Measurements from ENCODE around the gene FKBP1B. TPM values are rescaled to one million over a fixed set of nuclear protein-coding genes. Genes with fewer than 3 reads are reported as not detected.

The FKBP1B gene
- total and polyA plus RNA-seq, 2 donors (not counting 3 experiments of a cell fraction or from before 2014, with no cell fraction given): 12.9 to 40.2 TPM

- no peak overlapping the region for H2AFZ ChIP-seq (ENCODE audit: low read depth, low read length)
- peaks cover 6 to 11% of the 10 kb centered on the region in 2 experiments for H3K36me3 ChIP-seq (ENCODE audit: control insufficient read depth in 2 of 2, extremely low read depth in 1 of 2, insufficient read depth in 2 of 2, low read length in 2 of 2)
- dilution Hi-C loops (cut with MboI; ENCODE audit: extremely low pct_ligation_motif_present, low sequenced_read_pairs) (no loop called here), intact Hi-C loops (cut with micrococcal nuclease) (no loop called here)
- no peak overlapping the region for H3K4me2 ChIP-seq (ENCODE audit: insufficient read depth, low read length)
- TF ChIP-seq CTCF (IDR thresholded peaks at IDR 0.05; ENCODE audit: extremely low read depth in 1 of 2, insufficient read depth in 1 of 2, low read depth in 1 of 2, low read length in 2 of 2): no peak
- no peak for TF ChIP-seq GATA2 (IDR thresholded peaks at IDR 0.05; ENCODE audit: insufficient read depth, insufficient read length, low read depth, low read length)
- DNase-seq (ENCODE audit: low read depth, low spot score): no peak
- H3K9ac ChIP-seq (replicated peaks; ENCODE audit: extremely low read depth, insufficient read depth, low read length): no peak overlapping the region
- BruUV-seq (replicated peaks): no TSS peak
- H3K79me2 ChIP-seq (ENCODE audit: control insufficient read depth, insufficient read depth, low read length): peaks cover 37% of the 10 kb centered on the region
- H3K4me3 ChIP-seq (replicated peaks in 1 of 3; ENCODE audit: insufficient read depth in 1 of 3, low read depth in 1 of 3, low read length in 3 of 3): no peak overlapping the region
- H3K9me3 ChIP-seq (replicated peaks; ENCODE audit: control insufficient read depth, insufficient read depth, low read length): no peaks in the 10 kb centered on the region
- H3K9me1 ChIP-seq (replicated peaks; ENCODE audit: control insufficient read depth, extremely low read depth, insufficient read depth, low read length): no peaks in the 10 kb centered on the region
- ChIA-PET POLR2A (no interaction called here), CTCF (interaction anchor here (1.2 to 2.2 kb wide), 3 partner anchors 12 to 145 kb away, joined by 3 to 9 read pairs (median 6); partner anchors contain the start of genes ATAD2B, TP53I3 and WDCP)
- no peaks in the 10 kb centered on the region for H3K27me3 ChIP-seq (ENCODE audit: control insufficient read depth in 2 of 2, insufficient read depth in 2 of 2, low read length in 2 of 2)
- H3K27ac ChIP-seq (ENCODE audit: insufficient read depth, low read depth, low read length): no peak overlapping the region
- no peak for FAIRE-seq
- no peaks in the 10 kb centered on the region for H4K20me1 ChIP-seq (replicated peaks; ENCODE audit: control insufficient read depth, extremely low read depth, insufficient read depth, low read length)
- peaks cover 7% of the 10 kb centered on the region for H3K4me1 ChIP-seq (ENCODE audit: control insufficient read depth, extremely low read depth, insufficient read depth, low read length)
Observed at GRCh38 chr2:24072259-24072658, 22.7 kb downstream of the FKBP1B start.

- no TSS peak for BruUV-seq (replicated peaks)
- Histone ChIP-seq H3K9me1 (replicated peaks; ENCODE audit: control insufficient read depth, extremely low read depth, insufficient read depth, low read length) (no peaks in the 10 kb centered on the region), H3K4me1 (ENCODE audit: control insufficient read depth, extremely low read depth, insufficient read depth, low read length) (peaks cover 12% of the 10 kb centered on the region), H3K9me3 (replicated peaks; ENCODE audit: control insufficient read depth, insufficient read depth, low read length) (no peaks in the 10 kb centered on the region), H3K79me2 (ENCODE audit: control insufficient read depth, insufficient read depth, low read length) (peaks cover 37% of the 10 kb centered on the region), H3K27ac (ENCODE audit: insufficient read depth, low read depth, low read length) (no peak overlapping the region), H4K20me1 (replicated peaks; ENCODE audit: control insufficient read depth, extremely low read depth, insufficient read depth, low read length) (no peaks in the 10 kb centered on the region), H3K9ac (replicated peaks; ENCODE audit: extremely low read depth, insufficient read depth, low read length) (no peak overlapping the region), H3K36me3 (ENCODE audit: control insufficient read depth in 2 of 2, extremely low read depth in 1 of 2, insufficient read depth in 2 of 2, low read length in 2 of 2) (peaks cover 3 to 6% of the 10 kb centered on the region in 2 experiments), H2AFZ (ENCODE audit: low read depth, low read length) (no peak overlapping the region), H3K4me2 (ENCODE audit: insufficient read depth, low read length) (no peak overlapping the region), H3K27me3 (ENCODE audit: control insufficient read depth in 2 of 2, insufficient read depth in 2 of 2, low read length in 2 of 2) (no peaks in the 10 kb centered on the region), H3K4me3 (replicated peaks in 1 of 3; ENCODE audit: insufficient read depth in 1 of 3, low read depth in 1 of 3, low read length in 3 of 3) (no peak overlapping the region)
- CTCF ChIA-PET: interaction anchor here (1.7 to 2.2 kb wide), 2 partner anchors 10 to 147 kb away, joined by 6 to 9 read pairs; partner anchors contain the start of genes ATAD2B and TP53I3
- POLR2A ChIA-PET: no interaction called here
- dilution Hi-C loops (cut with MboI; ENCODE audit: extremely low pct_ligation_motif_present, low sequenced_read_pairs): no loop called here
- no peak for DNase-seq (ENCODE audit: low read depth, low spot score)
- TF ChIP-seq POLR2A (IDR thresholded peaks at IDR 0.05; ENCODE audit: low read depth, low read length) (no peak), JUN (IDR thresholded peaks at IDR 0.05; ENCODE audit: borderline replicate concordance, insufficient read depth, insufficient read length, low read depth) (no peak), FOS (IDR thresholded peaks at IDR 0.05; ENCODE audit: borderline replicate concordance, insufficient read depth, low read length) (no peak), GATA2 (IDR thresholded peaks at IDR 0.05; ENCODE audit: insufficient read depth, insufficient read length, low read depth, low read length) (no peak), MYC (IDR thresholded peaks at IDR 0.05; ENCODE audit: low read depth, low read length) (no peak), CTCF (IDR thresholded peaks at IDR 0.05; ENCODE audit: extremely low read depth in 1 of 2, insufficient read depth in 1 of 2, low read depth in 1 of 2, low read length in 2 of 2) (no peak), EZH2 (IDR thresholded peaks at IDR 0.05; ENCODE audit: borderline replicate concordance, low read depth, low read length, severe bottlenecking) (no peak), MAX (IDR thresholded peaks at IDR 0.05; ENCODE audit: insufficient read depth, insufficient read length) (no peak), POLR2AphosphoS5 (IDR thresholded peaks at IDR 0.05; ENCODE audit: insufficient read depth, low read depth, low read length) (no peak)
- no peak for FAIRE-seq
- intact Hi-C loops (cut with micrococcal nuclease): no loop called here
Observed at GRCh38 chr2:24073816-24074215, 24.3 kb downstream of the FKBP1B start.
